Measurements from ENCODE around the gene PARL. TPM values are rescaled to one million over a fixed set of nuclear protein-coding genes. Genes with fewer than 3 reads are reported as not detected.

PARL gene
- total RNA-seq, 1 donor from 2014 or later = 43.7 TPM

- DNase-seq (ENCODE audit: low read depth) = no peak
Measured at GRCh38 chr3:183854318-183855035, 30.2 kb downstream of the PARL start.

DNA sequence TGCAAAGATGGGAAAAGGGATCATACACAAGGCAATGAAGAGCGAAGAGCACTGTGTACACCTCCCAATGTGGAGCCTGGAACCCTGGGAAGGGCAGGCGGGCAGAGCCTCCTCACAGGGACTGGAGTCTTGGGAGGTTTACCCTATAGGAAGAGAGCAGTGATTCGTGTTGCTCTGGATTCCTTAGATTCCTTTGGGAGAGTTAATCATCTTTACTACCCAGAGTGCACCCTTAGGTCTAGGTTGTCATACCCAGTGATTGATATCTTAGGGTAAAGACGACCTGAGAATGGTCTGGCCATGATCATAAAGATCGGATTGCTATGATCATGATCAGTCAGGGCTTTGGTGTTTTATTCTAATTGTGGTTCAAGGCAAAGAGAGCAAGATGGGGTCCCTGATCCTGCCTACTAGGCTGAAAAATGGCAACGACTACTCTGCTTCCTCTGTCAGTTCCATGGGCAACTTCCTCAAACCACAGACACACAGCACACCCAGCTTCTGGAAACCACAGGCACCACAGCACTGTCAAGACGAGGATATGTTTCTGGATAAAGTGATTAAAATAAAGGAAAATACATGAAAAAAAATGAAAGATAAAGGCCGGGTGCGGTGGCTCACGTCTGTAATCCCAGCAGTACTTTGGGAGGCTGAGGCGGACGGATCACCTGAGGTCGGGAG, 38.9 kb downstream of the PARL start:
- DNase-seq (ENCODE audit: low read depth) = peak; percentile 25

DNA sequence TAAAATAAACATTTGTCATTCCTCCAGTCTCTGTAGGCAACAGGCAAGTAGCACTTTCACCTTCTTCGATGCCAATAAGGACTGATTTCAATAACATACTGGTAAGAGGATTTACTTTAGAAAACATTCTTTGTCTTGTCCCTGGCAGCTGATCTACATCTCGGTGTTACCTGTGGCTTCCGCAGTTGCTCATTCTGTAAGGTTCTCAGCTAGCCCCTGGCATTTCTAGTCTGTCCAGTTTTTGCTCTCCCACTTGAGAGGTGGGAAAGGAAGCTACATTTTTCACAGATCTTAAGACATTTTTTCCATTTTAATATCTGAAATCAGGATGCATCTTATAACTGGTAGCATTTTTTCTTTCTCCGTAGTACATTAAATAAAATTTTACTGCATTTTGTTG, 39.6 kb downstream of the PARL start:
- no peak for DNase-seq (ENCODE audit: low read depth)

DNA sequence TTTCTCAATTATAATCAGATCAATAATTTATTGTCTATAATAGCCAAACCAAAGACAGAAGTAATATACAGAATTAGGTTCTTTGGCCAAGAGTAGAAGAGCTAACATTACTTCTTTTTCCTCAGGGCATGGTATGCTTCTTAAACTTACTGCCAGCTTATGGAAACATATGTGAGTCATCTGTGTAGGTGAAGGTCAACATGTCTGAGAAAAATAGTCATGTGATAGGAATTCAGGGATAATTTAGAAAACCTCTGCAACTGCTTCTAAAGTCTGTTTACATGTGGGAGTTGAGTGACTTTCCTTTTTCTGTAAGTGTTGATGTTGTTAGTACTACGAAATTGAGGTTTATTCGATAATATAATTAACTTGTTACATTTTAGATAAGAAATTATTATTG, 40.1 kb downstream of the PARL start:
- DNase-seq (ENCODE audit: low read depth) = peak; percentile 79

DNA sequence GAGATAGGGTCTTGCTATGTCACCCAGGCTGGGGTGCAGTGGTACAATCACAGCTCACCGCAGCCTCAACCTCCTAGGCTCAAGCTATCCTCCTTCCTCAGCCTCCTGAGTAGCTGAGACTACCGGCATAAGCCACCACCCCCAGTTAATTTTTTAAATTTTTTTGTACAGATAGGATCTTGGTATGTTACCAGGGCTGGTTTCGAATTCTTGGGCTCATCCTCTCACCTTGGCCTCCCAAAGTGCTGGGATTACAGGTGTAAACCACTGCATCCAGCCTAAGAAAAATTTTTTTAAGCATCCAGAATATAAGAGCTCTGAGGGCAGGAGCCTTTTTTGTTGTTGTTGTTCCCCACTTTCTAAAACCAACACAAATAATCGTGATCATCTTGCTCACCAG, 44.9 kb downstream of the PARL start:
- DNase-seq (ENCODE audit: low read depth) = no peak

DNA sequence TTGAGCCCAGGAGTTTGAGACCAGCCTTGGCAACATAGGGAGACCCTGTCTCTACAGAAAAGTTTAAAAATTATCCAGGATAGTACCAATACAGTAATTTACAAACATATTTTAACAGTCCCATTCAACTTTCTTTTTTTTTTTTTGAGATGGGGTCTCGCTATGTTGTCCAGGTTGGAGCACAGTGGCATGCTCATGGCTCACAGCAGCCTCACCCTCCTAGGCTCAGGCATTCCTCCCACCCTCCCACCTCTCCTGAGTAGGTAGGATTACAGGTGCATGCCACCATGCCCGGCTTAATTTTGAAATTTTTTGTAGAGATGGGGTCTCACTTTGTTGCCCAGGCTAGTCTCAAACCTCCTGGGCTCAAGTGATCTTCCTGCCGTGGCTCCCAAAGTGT, 46.8 kb downstream of the PARL start:
- DNase-seq (ENCODE audit: low read depth) = no peak

GRCh38 chr3:183837390-183837789, 47.3 kb downstream of the PARL start:
- no peak for DNase-seq (ENCODE audit: low read depth)

- no peak for DNase-seq (ENCODE audit: low read depth)
Measured at GRCh38 chr3:183833516-183833915, 51.2 kb downstream of the PARL start.

- DNase-seq (ENCODE audit: low read depth) = no peak
Measured at GRCh38 chr3:183830187-183830586, 54.5 kb downstream of the PARL start.

GRCh38 chr3:183829466-183829865, 55.2 kb downstream of the PARL start:
- DNase-seq (ENCODE audit: low read depth) = no peak

- DNase-seq (ENCODE audit: low read depth) = no peak
Measured at GRCh38 chr3:183828538-183828870, 56.2 kb downstream of the PARL start.

DNA sequence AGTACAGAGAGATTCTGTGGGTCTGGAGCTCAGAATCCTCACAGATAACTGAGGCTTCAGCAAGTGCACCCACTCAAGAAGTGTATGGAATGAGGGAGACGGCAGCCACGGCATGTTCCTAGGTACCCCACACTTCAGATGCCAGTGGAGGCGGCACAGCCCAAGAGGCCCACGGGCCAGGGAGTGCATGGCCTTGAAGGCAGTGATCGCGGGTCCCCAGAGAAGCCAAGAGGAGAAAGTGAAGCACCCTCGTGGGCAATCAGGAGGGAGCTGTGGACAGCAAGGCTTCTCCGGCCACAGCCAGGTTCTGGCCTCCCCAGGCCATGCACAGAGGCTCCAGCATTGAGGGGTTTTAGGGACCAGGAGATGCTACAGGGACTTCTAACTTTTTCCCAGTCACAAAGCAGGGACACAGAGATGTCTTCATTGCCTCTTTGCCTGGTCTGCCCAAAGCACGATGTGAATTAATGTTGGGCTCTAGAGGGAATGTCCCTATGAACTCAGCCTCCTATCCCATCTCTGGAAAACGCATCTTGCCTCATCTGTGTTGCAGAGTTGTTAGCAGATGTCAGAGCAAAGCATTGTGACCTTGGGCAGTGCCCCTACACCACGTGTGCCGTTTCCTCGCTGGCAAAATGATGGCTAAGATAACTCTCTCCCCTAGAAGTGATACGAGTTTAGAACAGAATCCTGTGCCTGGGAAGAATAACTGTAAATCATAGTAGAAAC, 56.7 kb downstream of the PARL start:
- no peak for DNase-seq (ENCODE audit: low read depth)

GRCh38 chr3:183826448-183827250, 58.0 kb downstream of the PARL start:
- DNase-seq (ENCODE audit: low read depth) = no peak

GRCh38 chr3:183825456-183826161, 59.1 kb downstream of the PARL start, which contains the start of gene MAP6D1:
MAP6D1 (minus strand) TSS chr3:183825577; CDS start chr3:183825547, 30 bp downstream.
- DNase-seq (ENCODE audit: low read depth) = peak; percentile 21

- DNase-seq (ENCODE audit: low read depth) = no peak
Measured at GRCh38 chr3:183824761-183825455, 59.8 kb downstream of the PARL start.

GRCh38 chr3:183823963-183824362, 60.7 kb downstream of the PARL start:
- DNase-seq (ENCODE audit: low read depth) = no peak

GRCh38 chr3:183822631-183823030, 62.0 kb downstream of the PARL start:
- no peak for DNase-seq (ENCODE audit: low read depth)

DNA sequence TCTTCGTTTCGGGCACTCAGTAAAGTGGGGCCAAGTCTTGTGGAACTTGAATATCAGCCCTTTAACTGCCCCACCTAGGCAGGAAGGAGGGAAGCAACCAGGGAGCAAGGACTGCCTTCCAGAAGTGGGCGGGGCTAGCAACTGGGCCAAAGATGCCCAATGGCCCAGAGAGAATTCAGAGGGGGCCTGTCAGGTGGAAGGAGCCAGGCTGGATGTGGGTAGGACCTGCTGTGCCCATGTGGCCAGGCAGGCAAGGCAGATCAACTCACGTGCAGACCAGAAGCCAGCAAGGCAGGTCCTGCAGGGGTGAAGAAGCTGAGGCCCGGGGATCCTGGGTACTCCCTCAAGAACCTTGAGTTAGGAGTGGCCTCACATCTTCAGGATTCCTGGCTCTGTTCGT, 64.8 kb downstream of the PARL start:
- DNase-seq (ENCODE audit: low read depth) = no peak

DNA sequence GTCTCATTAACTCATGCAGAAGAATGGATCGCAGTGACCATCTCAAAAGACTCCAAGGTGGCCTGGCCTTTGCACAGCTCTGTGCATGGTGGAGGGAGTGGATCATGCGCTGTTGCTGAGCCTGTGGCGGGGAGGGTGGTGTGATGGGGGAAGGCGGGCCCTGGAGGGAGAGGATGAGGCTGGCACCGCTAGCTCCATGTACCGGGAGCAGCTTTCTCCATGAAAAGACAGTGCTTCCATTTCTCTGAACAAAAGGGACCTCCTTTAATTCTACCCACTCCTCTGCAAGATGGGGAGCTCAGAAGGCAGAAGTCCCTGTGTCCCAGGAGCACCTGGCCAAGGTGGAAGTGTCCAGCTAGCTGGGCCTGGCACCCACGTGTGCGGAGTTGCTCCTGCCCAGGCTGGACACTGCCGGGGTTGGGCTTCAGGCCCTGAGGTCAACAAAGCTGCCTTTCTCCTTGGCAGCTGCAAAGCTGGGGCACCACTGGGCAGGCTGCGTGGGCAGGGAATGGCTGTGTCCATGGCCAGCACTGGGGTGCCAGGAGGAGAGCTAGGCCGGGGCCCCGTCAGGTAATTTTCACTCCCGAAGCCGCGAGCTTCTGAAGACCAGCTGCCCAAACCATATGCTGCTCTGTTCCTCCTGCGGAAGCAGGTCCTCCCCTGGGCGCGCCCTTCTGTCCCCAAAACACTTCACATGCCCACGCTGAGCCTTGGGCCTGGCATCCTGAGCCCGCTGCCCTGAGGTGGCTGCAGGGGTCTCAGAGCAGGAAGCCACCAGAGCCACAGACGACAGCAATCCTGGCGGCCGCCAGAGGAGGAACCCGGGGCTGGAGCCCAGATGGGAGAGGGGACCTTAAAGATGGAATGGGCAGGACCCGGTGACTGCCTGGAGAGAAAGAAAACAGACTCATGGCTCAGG, 65.7 kb downstream of the PARL start:
- DNase-seq (ENCODE audit: low read depth) = no peak
